Small intestine (tissue), 7 donors: ENCODE data around the gene CHCHD3. TPM values are rescaled to one million over a fixed set of nuclear protein-coding genes. Genes with fewer than 3 reads are reported as not detected.
"Not testable (repeated sequence)": the region's sequence is repeated elsewhere in the genome, so short reads cannot be mapped to it uniquely, and the experiment has no call there.

Source experiments
- DNase-seq, 2 donors: peaks; one replicate each; pipeline versions ENCODE4 v3.0.0 to v3.0.0-alpha.2; 2013
- FAIRE-seq: peaks from 2 replicates; lab custom pipeline; 2012; peaks lifted over from hg19 to GRCh38; lab: Jason Lieb, UNC
- H3K27ac ChIP-seq, 3 donors: one replicate each; pipeline ENCODE4 v1.5.1; 2013; ENCODE audit warnings: low read length in 2 of 3, mild to moderate bottlenecking in 2 of 3, control low read depth in 1 of 3, inconsistent platforms in 1 of 3, low read depth in 1 of 3, moderate library complexity in 1 of 3
- H3K27me3 ChIP-seq, 3 donors: one replicate each; pipeline ENCODE4 v1.6.1; 2013; ENCODE audit warnings: low read length in 3 of 3, inconsistent platforms in 1 of 3; ENCODE audit not compliant: control insufficient read depth in 3 of 3, insufficient read depth in 3 of 3
- H3K36me3 ChIP-seq, 3 donors: one replicate each; pipeline ENCODE4 v1.6.1; 2013; ENCODE audit warnings: low read length in 3 of 3, inconsistent platforms in 1 of 3, low read depth in 1 of 3, mild to moderate bottlenecking in 1 of 3, moderate library complexity in 1 of 3; ENCODE audit not compliant: control insufficient read depth in 3 of 3, insufficient read depth in 2 of 3
- H3K4me1 ChIP-seq, 3 donors: one replicate each; pipeline ENCODE4 v1.6.1; 2013; ENCODE audit warnings: low read length in 2 of 3, inconsistent platforms in 1 of 3, low read depth in 1 of 3, mild to moderate bottlenecking in 1 of 3, moderate library complexity in 1 of 3; ENCODE audit not compliant: control insufficient read depth in 3 of 3, insufficient read depth in 2 of 3
- H3K4me3 ChIP-seq, 3 donors: one replicate each; pipeline ENCODE4 v1.5.1; 2013; ENCODE audit warnings: low read length in 3 of 3, control low read depth in 1 of 3, inconsistent platforms in 1 of 3, low read depth in 1 of 3, mild to moderate bottlenecking in 1 of 3, moderate library complexity in 1 of 3
- H3K9me3 ChIP-seq, 2 donors: one replicate each; pipeline ENCODE4 v1.6.1; 2013; ENCODE audit warnings: low read depth in 1 of 2, low read length in 1 of 2; ENCODE audit not compliant: control insufficient read depth in 2 of 2, insufficient read depth in 1 of 2
- WGBS, 3 donors: extraction: QIAGEN DNeasy Blood & Tissue Kit; methylation state at CpG; one replicate each; pipeline ENCODE4 v1.1.7; 2013; 5-methylcytosine and 5-hydroxymethylcytosine counted together
- polyA plus RNA-seq, 4 donors: library from polyadenylated mRNA; stranded (reverse) in 3 of 4; unstranded in 1 of 4; fragments of 200-250 nt in 3 of 4; fragments of 120-200 nt in 1 of 4; gene quantifications; one replicate each; pipeline versions ENCODE4 v1.2.1 to v1.2.3, GENCODE V29; 2013
- donor health status: healthy with polysubstance abuse.
- donor health status: control.
- donor health status: control.
- donor health status: Bipolar disorder and iron deficiency.
- donor health status: healthy.

Gene CHCHD3
- polyA plus RNA-seq, 4 donors: 53.5 to 98.6 (median 78.9) TPM

DNA sequence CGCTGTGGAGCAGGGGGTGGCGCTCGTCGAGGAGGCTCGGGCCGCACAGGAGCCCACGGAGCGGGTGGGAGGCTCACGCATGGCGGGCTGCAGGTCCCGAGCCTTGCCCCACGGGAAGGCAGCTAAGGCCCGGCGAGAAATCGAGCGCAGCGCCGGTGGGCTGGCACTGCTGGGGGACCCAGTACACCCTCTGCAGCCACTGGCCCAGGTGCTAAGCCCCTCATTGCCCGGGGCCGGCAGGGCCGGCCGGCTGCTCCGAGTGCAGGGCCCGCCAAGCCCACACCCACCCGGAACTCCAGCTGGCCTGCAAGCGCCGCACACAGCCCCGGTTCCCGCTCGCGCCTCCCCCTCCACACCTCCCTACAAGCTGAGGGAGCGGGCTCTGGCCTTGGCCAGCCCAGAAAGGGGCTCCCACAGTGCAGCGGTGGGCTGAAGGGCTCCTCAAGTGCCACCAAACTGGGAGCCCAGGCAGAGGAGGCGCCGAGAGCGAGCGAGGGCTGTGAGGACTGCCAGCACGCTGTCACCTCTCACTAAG, 183.2 kb downstream of the CHCHD3 start:
- H3K36me3 ChIP-seq, H3K4me1 ChIP-seq, DNase-seq, H3K27me3 ChIP-seq, H3K27ac ChIP-seq, H3K4me3 ChIP-seq, H3K9me3 ChIP-seq, FAIRE-seq: not testable (repeated sequence)
- 98 to 99% (median 99%) methylated on average over 21 to 38 of the region's 38 CpGs for WGBS, 3 donors

DNA sequence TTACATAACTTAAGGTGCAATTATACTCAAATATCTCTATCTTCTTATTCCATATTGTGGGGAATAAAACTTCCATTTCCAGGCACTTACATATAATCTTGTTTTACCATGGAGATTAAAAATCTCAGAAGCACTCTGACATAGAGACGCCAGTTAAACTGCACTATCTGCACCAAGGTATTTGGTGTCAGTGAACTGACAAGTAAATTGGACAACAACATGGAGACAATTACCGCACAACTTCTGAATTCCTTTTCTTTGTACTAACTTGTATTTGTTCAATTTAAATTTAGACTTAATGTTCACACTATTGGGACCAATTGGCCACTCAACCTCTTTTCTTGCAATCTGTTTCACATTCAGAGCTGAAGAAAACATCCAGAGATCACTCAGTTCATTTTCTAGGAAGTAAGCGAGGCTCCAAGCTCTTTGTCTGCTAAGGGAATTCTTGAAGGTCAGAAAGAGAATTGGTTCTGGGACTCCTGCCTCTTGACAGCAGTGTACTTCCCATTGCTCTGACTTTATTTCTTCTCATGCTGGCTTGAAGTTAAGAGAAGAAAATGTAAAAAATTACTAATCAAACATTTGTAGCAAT, 184.7 kb downstream of the CHCHD3 start:
- no peaks in the 10 kb centered on the region for H3K4me1 ChIP-seq
- FAIRE-seq (no peak), DNase-seq (no peak)
- peaks cover 0 to 6% (median 4%) of the 10 kb centered on the region in 3 donors for H3K36me3 ChIP-seq
- peaks cover 1 to 13% of the 10 kb centered on the region in 2 donors for H3K9me3 ChIP-seq
- H3K4me3 ChIP-seq: no peak overlapping the region
- 96 to 98% (median 97%) methylated on average over 3 of the region's 3 CpGs for WGBS, 3 donors
- no peak overlapping the region for H3K27ac ChIP-seq
- H3K27me3 ChIP-seq: no peaks in the 10 kb centered on the region

DNA sequence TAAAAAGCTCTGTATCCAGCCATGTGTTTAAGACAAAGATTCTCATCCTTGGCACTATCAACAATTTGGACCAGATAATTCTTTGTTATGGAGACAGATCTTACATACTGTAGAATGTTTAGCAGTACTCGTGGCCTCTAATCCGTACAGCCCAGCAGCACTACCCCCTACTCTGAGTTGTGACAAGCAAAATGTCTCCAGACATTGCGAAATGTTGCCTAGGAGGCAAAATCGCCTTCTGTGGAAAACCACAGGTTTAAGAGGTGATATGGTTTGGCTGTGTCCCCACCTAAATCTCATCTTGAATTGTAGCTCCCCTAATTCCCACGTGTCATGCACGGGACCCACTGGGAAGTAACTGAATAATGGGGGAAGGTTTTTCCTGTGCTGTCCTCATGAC, 186.7 kb downstream of the CHCHD3 start:
- H3K4me1 ChIP-seq: no peaks in the 10 kb centered on the region
- 95 to 97% (median 96%) methylated on average over 6 of the region's 6 CpGs for WGBS, 3 donors
- no peak overlapping the region for H3K27ac ChIP-seq
- H3K4me3 ChIP-seq: no peak overlapping the region
- H3K9me3 ChIP-seq: peaks cover 0 to 13% of the 10 kb centered on the region in 2 donors
- DNase-seq: no peak
- H3K27me3 ChIP-seq: no peaks in the 10 kb centered on the region
- H3K36me3 ChIP-seq: peaks cover 0 to 4% (median 4%) of the 10 kb centered on the region in 3 donors
- no peak for FAIRE-seq

DNA sequence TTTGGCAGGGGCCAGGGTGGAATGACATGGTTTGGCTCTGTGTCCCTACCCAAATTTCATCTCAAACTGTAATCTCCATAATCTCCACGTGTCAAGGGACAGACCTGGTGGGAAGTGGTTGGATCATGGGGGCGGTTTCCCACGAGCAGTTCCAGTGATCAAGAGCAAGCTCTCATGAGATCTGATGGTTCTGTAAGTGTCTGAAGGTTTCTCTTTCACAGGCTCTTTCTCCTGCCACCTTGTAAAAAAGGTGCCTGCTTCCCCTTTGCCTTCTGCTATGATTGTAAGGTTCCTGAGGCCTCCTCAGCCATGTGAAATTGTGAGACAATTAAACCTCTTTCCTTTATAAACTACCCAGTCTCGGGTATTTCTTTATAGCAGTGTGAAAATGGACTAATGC, 188.3 kb downstream of the CHCHD3 start:
- WGBS, 3 donors: 93 to 100% (median 95%) methylated on average over 4 of the region's 4 CpGs
- Histone ChIP-seq H3K36me3 (peaks cover 0 to 4% (median 4%) of the 10 kb centered on the region in 3 donors), H3K4me1 (no peaks in the 10 kb centered on the region), H3K4me3 (no peak overlapping the region), H3K9me3 (peaks cover 0 to 13% of the 10 kb centered on the region in 2 donors), H3K27ac (no peak overlapping the region), H3K27me3 (no peaks in the 10 kb centered on the region)
- no peak for DNase-seq
- FAIRE-seq: no peak

DNA sequence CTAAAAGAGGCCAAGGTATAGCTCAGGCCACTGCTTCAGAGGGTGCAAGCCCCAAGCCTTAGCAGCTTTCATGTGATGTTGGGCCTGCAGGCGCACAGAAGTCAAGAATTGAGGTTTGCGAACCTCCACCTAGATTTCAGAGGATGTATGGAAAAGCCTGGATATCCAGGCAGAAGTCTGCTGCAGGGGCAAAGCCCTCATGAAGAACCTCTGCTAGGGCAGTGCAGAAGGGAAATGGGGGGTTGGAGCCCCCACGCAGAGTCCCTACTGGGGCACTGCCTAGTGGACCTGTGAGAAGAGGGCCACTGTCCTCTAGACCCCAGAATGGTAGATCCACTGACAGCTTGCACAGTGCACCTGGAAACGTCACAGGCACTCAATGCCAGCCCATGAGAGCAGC, 189.1 kb downstream of the CHCHD3 start:
- peaks cover 0 to 13% of the 10 kb centered on the region in 2 donors for H3K9me3 ChIP-seq
- not testable (repeated sequence) for H3K27me3 ChIP-seq, FAIRE-seq, DNase-seq, H3K4me1 ChIP-seq, H3K27ac ChIP-seq, H3K4me3 ChIP-seq, H3K36me3 ChIP-seq
- WGBS, 3 donors: 96 to 98% (median 97%) methylated on average over 4 of the region's 4 CpGs

DNA sequence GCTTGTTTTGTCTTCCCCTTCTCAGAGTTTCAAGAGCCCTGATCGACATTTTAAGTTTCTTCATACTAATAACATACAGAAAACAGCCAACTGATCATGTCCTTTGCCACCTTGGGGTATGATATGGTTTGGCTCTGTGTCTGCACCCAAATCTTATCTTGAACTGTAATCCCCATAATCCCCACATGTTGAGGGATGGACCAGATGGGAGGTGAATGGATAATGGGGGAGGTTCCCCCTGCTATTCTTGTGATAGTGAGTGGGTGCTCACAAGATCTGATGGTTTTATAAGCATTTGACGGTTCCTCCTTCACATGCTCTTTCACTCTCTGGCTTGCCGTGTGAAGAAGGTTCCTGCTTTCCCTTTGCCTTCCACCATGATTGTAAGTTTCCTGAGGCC, 190.3 kb downstream of the CHCHD3 start:
- H3K4me1 ChIP-seq: no peaks in the 10 kb centered on the region
- FAIRE-seq: no peak
- H3K9me3 ChIP-seq: peaks cover 0 to 13% of the 10 kb centered on the region in 2 donors
- no peaks in the 10 kb centered on the region for H3K27me3 ChIP-seq
- 91 to 98% (median 98%) methylated on average over 3 of the region's 3 CpGs for WGBS, 3 donors
- peaks cover 0 to 4% (median 2%) of the 10 kb centered on the region in 3 donors for H3K36me3 ChIP-seq
- DNase-seq: no peak
- no peak overlapping the region for H3K4me3 ChIP-seq
- no peak overlapping the region for H3K27ac ChIP-seq

DNA sequence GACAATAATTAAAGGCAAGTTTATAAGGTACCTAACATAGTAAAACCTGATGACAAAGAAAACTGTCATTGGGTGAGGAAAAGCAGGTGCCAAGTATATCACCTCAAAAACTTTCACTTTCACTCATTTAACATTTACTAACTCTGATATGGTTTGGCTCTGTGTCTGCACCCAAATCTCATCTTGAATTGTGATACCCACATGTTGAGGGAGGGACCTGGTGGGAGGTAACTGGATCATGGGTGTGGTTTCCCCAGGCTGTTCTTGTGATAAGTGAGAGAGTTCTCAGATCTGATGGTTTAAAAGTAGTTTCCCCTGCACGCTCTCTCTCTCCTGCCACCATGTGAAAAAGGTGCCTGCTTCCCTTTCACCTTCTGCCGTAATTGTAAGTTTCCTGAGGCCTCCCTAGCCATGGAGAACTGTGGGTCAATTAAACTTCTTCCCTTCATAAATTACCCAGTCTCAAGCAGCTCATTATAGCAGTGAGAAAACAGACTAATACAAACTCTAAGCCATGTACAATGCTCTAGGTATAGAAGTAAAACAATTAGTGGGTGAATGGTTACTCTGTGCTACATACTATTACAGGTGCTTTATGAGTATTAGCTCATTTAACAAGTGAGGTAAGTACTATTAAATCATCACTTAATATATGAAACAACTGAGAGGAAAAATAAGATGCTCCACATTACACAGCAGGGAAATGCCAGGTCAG, 199.0 kb downstream of the CHCHD3 start:
- Histone ChIP-seq H3K36me3 (peaks cover 0 to 7% (median 0%) of the 10 kb centered on the region in 3 donors), H3K27ac (no peak overlapping the region), H3K9me3 (no peaks in the 10 kb centered on the region), H3K4me3 (no peak overlapping the region), H3K27me3 (no peaks in the 10 kb centered on the region), H3K4me1 (peaks cover under 1 to 4% (median 2%) of the 10 kb centered on the region in 3 donors)
- no peak for FAIRE-seq
- WGBS, 3 donors: 39 to 62% (median 46%) methylated on average over 2 of the region's 2 CpGs
- peak in 1 of 2 donors; percentile 14 for DNase-seq

DNA sequence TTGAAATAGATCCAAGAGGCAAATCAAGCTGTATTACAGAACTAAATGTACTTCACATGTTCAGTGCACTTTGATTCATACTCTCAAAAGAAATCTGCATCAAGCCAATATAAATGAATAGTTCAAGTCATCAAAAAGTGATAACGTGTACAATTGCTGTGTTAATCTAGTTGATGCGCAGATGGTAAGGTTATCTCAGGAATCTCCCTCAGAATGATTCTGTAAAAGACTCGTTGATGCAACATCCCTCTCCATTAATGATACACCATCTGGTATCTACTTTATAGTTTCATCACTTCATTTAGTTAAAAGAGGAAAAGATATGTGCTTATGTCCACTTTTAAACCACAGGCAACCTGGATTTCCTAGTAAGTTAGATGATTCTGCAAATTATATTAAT, 200.6 kb downstream of the CHCHD3 start:
- H3K9me3 ChIP-seq: no peaks in the 10 kb centered on the region
- peak in 1 of 2 donors; percentile 64 for DNase-seq

More for the DNA sequence above, 200.6 kb downstream of the CHCHD3 start:
- Histone ChIP-seq H3K27me3 (no peaks in the 10 kb centered on the region), H3K36me3 (peaks cover 0 to 7% (median 0%) of the 10 kb centered on the region in 3 donors), H3K27ac (no peak overlapping the region), H3K4me1 (peaks cover 2 to 5% (median 4%) of the 10 kb centered on the region in 3 donors), H3K4me3 (no peak overlapping the region)
- FAIRE-seq: no peak
- WGBS, 3 donors: 41 to 80% (median 62%) methylated on average over 3 of the region's 3 CpGs
